ENCODE results near the gene IGHMBP2. TPM values are rescaled to one million over a fixed set of nuclear protein-coding genes. Genes with fewer than 3 reads are reported as not detected.
A peak's percentile ranks its signal among the peaks of the same experiment; 100 is the strongest.

Gene IGHMBP2
- total RNA-seq, 4 donors from 2014 or later = 10.2 to 18.4 (median 11.7) TPM

GRCh38 chr11:68890490-68891231 lies 13.0 kb upstream of the IGHMBP2 start:
- intact Hi-C loops (cut with DNase I) = no loop called here
- peak in 1 of 2 donors; percentile 24 for TF ChIP-seq POLR2A (IDR thresholded peaks at IDR 0.05)
- no peak for TF ChIP-seq CTCF (IDR thresholded peaks at IDR 0.05)
- H3K36me3 ChIP-seq = peaks cover 27 to 30% of the 10 kb centered on the region in 2 donors
- peaks cover 15 to 20% of the 10 kb centered on the region in 2 donors for H3K4me1 ChIP-seq
- H3K27ac ChIP-seq = peak overlapping the region; percentile 65 to 87 (median 80)
- no peak overlapping the region for H3K4me3 ChIP-seq (replicated peaks in 1 of 3)
- 54 to 72% methylated on average over 14 to 17 of the region's 17 CpGs for WGBS, 2 donors
- H3K27me3 ChIP-seq = no peaks in the 10 kb centered on the region
- peak; percentile 62 to 86 for DNase-seq
- H3K9me3 ChIP-seq = no peaks in the 10 kb centered on the region

DNA sequence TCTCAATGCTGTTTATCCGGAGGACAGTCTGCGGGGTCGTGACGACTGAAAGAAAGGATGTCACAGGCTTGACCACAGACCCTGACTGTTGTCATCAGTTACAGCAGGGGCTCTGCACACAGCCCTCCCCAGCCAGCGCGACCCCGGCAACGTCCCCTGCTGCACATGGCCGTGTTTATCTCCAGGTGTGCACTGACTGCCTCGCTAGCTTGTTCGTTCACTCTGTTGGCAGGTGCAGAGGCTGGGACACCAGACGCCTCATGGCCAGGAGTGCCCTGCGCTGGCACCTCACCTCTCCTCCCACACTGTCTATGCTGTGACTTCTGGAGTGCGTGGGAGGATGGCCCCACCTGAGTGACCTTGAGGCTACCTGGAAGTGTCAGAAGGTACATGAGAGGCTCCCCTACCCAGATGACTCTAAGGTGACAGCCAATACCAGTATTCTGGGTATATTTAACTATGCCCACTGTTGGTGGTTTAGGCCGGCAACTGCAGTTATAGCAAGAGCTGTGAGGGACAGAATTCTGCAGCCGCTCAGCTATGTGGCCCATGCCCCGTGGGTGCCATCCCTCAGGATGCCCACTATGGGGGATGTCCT lies 12.2 kb upstream of the IGHMBP2 start:
- Histone ChIP-seq H3K27me3 (no peaks in the 10 kb centered on the region), H3K27ac (peak overlapping the region; percentile 39 to 80 (median 75)), H3K4me3 (replicated peaks in 1 of 3) (no peak overlapping the region), H3K9me3 (no peaks in the 10 kb centered on the region), H3K36me3 (peaks cover 35 to 37% of the 10 kb centered on the region in 2 donors), H3K4me1 (peaks cover 15 to 20% of the 10 kb centered on the region in 2 donors)
- TF ChIP-seq CTCF (IDR thresholded peaks at IDR 0.05) = no peak
- TF ChIP-seq POLR2A (IDR thresholded peaks at IDR 0.05) = no peak
- DNase-seq = peak in 1 of 2 donors; percentile 43
- 61 to 79% methylated on average over 8 to 14 of the region's 17 CpGs for WGBS, 2 donors
- intact Hi-C loops (cut with DNase I) = no loop called here

DNA sequence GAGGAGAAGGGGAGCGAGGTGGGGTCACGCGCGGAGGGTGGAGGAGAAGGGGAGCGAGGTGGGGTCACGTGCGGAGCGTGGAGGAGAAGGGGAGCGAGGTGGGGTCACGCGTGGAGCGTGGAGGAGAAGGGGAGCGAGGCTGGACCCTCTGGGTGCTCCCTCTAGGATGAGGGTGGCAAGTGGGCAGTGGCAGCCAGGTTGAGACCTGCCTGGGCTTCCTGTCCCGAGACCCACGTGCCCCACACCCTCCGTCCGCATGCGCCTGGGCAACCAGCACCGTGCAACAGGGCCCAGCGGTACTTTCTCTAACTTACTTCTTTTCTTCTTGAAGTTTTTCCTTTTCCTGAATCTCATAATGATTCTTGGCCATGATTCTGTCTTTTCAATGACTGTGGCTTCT lies 11.1 kb upstream of the IGHMBP2 start:
- intact Hi-C loops (cut with DNase I) = no loop called here
- Histone ChIP-seq H3K27ac (no peak overlapping the region), H3K36me3 (peaks cover 46 to 49% of the 10 kb centered on the region in 2 donors), H3K9me3 (no peaks in the 10 kb centered on the region), H3K4me1 (peaks cover 15 to 20% of the 10 kb centered on the region in 2 donors), H3K4me3 (replicated peaks in 1 of 3) (no peak overlapping the region), H3K27me3 (no peaks in the 10 kb centered on the region)
- no peak for DNase-seq
- TF ChIP-seq POLR2A (IDR thresholded peaks at IDR 0.05) (no peak), CTCF (IDR thresholded peaks at IDR 0.05) (no peak)
- 95 to 97% methylated on average over 20 of the region's 20 CpGs for WGBS, 2 donors

DNA sequence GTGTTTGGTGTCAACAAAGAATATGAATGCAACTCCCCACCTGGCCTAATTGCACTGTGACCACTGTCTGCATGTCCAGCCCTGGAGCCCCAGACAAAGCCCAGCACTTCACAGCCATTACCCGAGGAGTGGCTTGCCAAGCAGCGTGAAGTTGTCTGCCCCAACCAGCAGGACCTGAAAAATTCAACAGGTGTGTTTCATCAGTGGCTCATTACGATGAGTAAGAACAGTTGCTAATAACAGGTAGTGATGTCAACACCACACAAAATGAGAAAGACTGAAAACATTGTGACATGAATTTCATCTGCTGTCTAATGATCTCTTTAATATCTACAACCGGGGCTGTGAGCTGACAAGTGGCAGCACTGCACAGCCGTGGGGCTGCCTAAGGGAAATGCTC lies 10.4 kb upstream of the IGHMBP2 start:
- Histone ChIP-seq H3K36me3 (peaks cover 53 to 56% of the 10 kb centered on the region in 2 donors), H3K27ac (no peak overlapping the region), H3K9me3 (no peaks in the 10 kb centered on the region), H3K27me3 (no peaks in the 10 kb centered on the region), H3K4me3 (replicated peaks in 1 of 3) (no peak overlapping the region), H3K4me1 (peaks cover 15 to 20% of the 10 kb centered on the region in 2 donors)
- no peak for TF ChIP-seq CTCF (IDR thresholded peaks at IDR 0.05)
- DNase-seq = no peak
- intact Hi-C loops (cut with DNase I) = no loop called here
- WGBS, 2 donors = 89 to 94% methylated on average over 5 of the region's 5 CpGs
